GM04504 (cell line): ENCODE measurements around the gene BFSP1.

Source experiments
- DNase-seq: peaks from one replicate; pipeline ENCODE4 v3.0.0-alpha.2; 2012; ENCODE audit warnings: low read depth

The BFSP1 gene

GRCh38 chr20:17520583-17520982, 10.6 kb downstream of the BFSP1 start:
- no peak for DNase-seq

- no peak for DNase-seq
These were observed 11.4 kb downstream of the BFSP1 start for GRCh38 chr20:17519606-17520285.

GRCh38 chr20:17518339-17519052, 12.7 kb downstream of the BFSP1 start:
- DNase-seq, result no peak

GRCh38 chr20:17515053-17515452, 16.1 kb downstream of the BFSP1 start:
- no peak for DNase-seq

GRCh38 chr20:17513939-17514338, 17.2 kb downstream of the BFSP1 start:
- no peak for DNase-seq

- DNase-seq, result no peak
These were observed 19.8 kb downstream of the BFSP1 start for GRCh38 chr20:17511401-17511800.

GRCh38 chr20:17510548-17510947, 20.6 kb downstream of the BFSP1 start:
- DNase-seq, result no peak

- no peak for DNase-seq
These were observed 22.4 kb downstream of the BFSP1 start for GRCh38 chr20:17508756-17509155.

- no peak for DNase-seq
These were observed 23.6 kb downstream of the BFSP1 start for GRCh38 chr20:17507531-17507930.

- no peak for DNase-seq
These were observed 24.1 kb downstream of the BFSP1 start for GRCh38 chr20:17507032-17507431.

- no peak for DNase-seq
These were observed 25.3 kb downstream of the BFSP1 start for GRCh38 chr20:17505636-17506517.

GRCh38 chr20:17504898-17505635, 26.1 kb downstream of the BFSP1 start:
- peak; percentile 38 for DNase-seq

GRCh38 chr20:17504066-17504897, 26.9 kb downstream of the BFSP1 start:
- no peak for DNase-seq

- no peak for DNase-seq
These were observed 27.7 kb downstream of the BFSP1 start for GRCh38 chr20:17503301-17504065.

- no peak for DNase-seq
These were observed 29.1 kb downstream of the BFSP1 start for GRCh38 chr20:17502105-17502504.

GRCh38 chr20:17501701-17502100, 29.5 kb downstream of the BFSP1 start:
- no peak for DNase-seq

GRCh38 chr20:17500826-17501225, 30.4 kb downstream of the BFSP1 start:
- DNase-seq, result no peak

- DNase-seq, result no peak
These were observed 30.9 kb downstream of the BFSP1 start for GRCh38 chr20:17500271-17500670.

- DNase-seq, result peak; percentile 2
These were observed 32.1 kb downstream of the BFSP1 start for GRCh38 chr20:17499041-17499440.

GRCh38 chr20:17498641-17499040, 32.5 kb downstream of the BFSP1 start:
- DNase-seq, result no peak
